HCT116 (cell line): ENCODE data around the gene HRG. TPM values are rescaled to one million over a fixed set of nuclear protein-coding genes. Genes with fewer than 3 reads are reported as not detected.

Experiments
- ATAC-seq: fragments of 200-7000 bp; cut with Tn5 transposase; 2 replicates; pipeline ENCODE4 v1.9.1; 2020; ENCODE audit warnings: mild to moderate bottlenecking, moderate library complexity
- BruUV-seq: library from RNA; stranded (reverse); fragments of 400-500 nt; replicated peaks from 2 replicates; lab custom pipeline; 2021; lab: Mats Ljungman, UMichigan
- CTCF ChIA-PET: fragments of 300-600 bp; sonication (Branson Sonifier 250); formaldehyde crosslinking; loops from one replicate; lab custom pipeline; 2021; ENCODE audit warnings: antibody characterized with exemption; lab: Charles Lee
- POLR2A ChIA-PET: fragments of 300-600, 350-600 bp; sonication (Branson Sonifier 250); formaldehyde crosslinking; loops from one replicate; lab custom pipeline; 2021; ENCODE audit warnings: antibody characterized with exemption; lab: Charles Lee
- RAD21 ChIA-PET, 2 experiments: fragments of 300-600 bp; sonication (Branson Sonifier 250); formaldehyde crosslinking; loops; one replicate each; lab custom pipeline; 2023; ENCODE audit warnings: low total read pairs in 2 of 2; ENCODE audit not compliant: uncharacterized antibody in 2 of 2, unreplicated experiment in 2 of 2, low non-redundant PET in 1 of 2; lab: Charles Lee
- DNase-seq: peaks from one replicate; pipeline ENCODE4 v3.0.0-alpha.2; 2010; ENCODE audit warnings: low read depth, low spot score
- H2AFZ ChIP-seq: fragments of 200-600 bp; shearing (Covaris generic), sonication (generic); 2 replicates; pipeline ENCODE4 v1.6.1; 2017; ENCODE audit warnings: low read depth, mixed run types, mixed read lengths, antibody characterized with exemption, low read length; ENCODE audit not compliant: poor library complexity, severe bottlenecking
- H3K27ac ChIP-seq: 2 replicates; pipeline ENCODE4 v1.5.1; 2012; ENCODE audit warnings: low read depth, low read length
- H3K27me3 ChIP-seq: fragments of 200-600 bp; sonication (generic); 2 replicates; pipeline ENCODE4 v1.6.1; 2016; ENCODE audit warnings: mixed run types, low read length, mixed read lengths; ENCODE audit not compliant: insufficient read depth
- H3K36me3 ChIP-seq, 2 experiments: fragments of 200-500 bp in 1 of 2; fragments of 200-600 bp in 1 of 2; sonication (Bioruptor generic) in 1 of 2; sonication (generic) in 1 of 2; 2 replicates each; pipeline versions ENCODE4 v1.5.1 to v1.6.1; 2014 to 2016; ENCODE audit warnings: low read length in 2 of 2, inconsistent platforms in 1 of 2, mixed read lengths in 1 of 2, mixed run types in 1 of 2; ENCODE audit not compliant: insufficient read depth in 2 of 2, control insufficient read depth in 1 of 2
- H3K4me1 ChIP-seq, 2 experiments: fragments of 200-600 bp in 1 of 2; sonication (generic) in 1 of 2; 2 replicates each; pipeline versions ENCODE4 v1.5.1 to v1.6.1; 2012 to 2017; ENCODE audit warnings: low read length in 2 of 2, inconsistent platforms in 1 of 2, mild to moderate bottlenecking in 1 of 2, mixed read lengths in 1 of 2, mixed run types in 1 of 2, moderate library complexity in 1 of 2; ENCODE audit not compliant: insufficient read depth in 2 of 2, control insufficient read depth in 1 of 2
- H3K4me2 ChIP-seq: fragments of 200-600 bp; sonication (generic); 2 replicates; pipeline ENCODE4 v1.6.1; 2017; ENCODE audit warnings: mixed run types, low read length, mixed read lengths
- H3K4me3 ChIP-seq, 2 experiments: fragments of 200-600 bp in 1 of 2; sonication (generic) in 1 of 2; replicated peaks in 1 of 2; 2 replicates each; pipeline ENCODE4 v1.5.1; 2011 to 2016; ENCODE audit warnings: low read length in 2 of 2, control low read depth in 1 of 2, low read depth in 1 of 2, mild to moderate bottlenecking in 1 of 2, mixed read lengths in 1 of 2, mixed run types in 1 of 2
- H3K79me2 ChIP-seq: fragments of 200-600 bp; sonication (generic); 2 replicates; pipeline ENCODE4 v1.6.1; 2017; ENCODE audit warnings: mild to moderate bottlenecking, mixed run types, low read length, moderate library complexity, mixed read lengths; ENCODE audit not compliant: insufficient read depth
- H3K9ac ChIP-seq: fragments of 200-600 bp; sonication (generic); 2 replicates; pipeline ENCODE4 v1.6.1; 2016; ENCODE audit warnings: low read length, mixed read lengths
- H3K9me2 ChIP-seq: fragments of 200-600 bp; sonication (generic), shearing (Covaris generic); 2 replicates; pipeline ENCODE4 v1.6.1; 2017; ENCODE audit warnings: mixed run types, mild to moderate bottlenecking, moderate library complexity; ENCODE audit not compliant: insufficient read depth
- H3K9me3 ChIP-seq, 2 experiments: fragments of 200-500 bp in 1 of 2; fragments of 200-600 bp in 1 of 2; sonication (Bioruptor generic) in 1 of 2; sonication (generic) in 1 of 2; 2 replicates each; pipeline ENCODE4 v1.6.1; 2014 to 2017; ENCODE audit warnings: low read length in 2 of 2, mixed read lengths in 2 of 2, inconsistent platforms in 1 of 2, low read depth in 1 of 2, mild to moderate bottlenecking in 1 of 2, mixed run types in 1 of 2, moderate library complexity in 1 of 2; ENCODE audit not compliant: control insufficient read depth in 1 of 2, insufficient read depth in 1 of 2
- H4K20me1 ChIP-seq: fragments of 200-600 bp; sonication (generic), shearing (Covaris generic); 2 replicates; pipeline ENCODE4 v1.6.1; 2017; ENCODE audit warnings: mixed run types, mild to moderate bottlenecking, moderate library complexity; ENCODE audit not compliant: insufficient read depth
- CBX3 ChIP-seq: IDR thresholded peaks from 2 replicates; pipeline ENCODE4 v1.6.1; 2012; ENCODE audit warnings: low read depth
- CEBPB ChIP-seq: IDR thresholded peaks from 2 replicates; pipeline ENCODE4 v1.6.1; 2012; ENCODE audit warnings: low read depth
- CTCF ChIP-seq, 3 experiments: fragments of 200-600 bp in 1 of 3; sonication (generic) in 1 of 3; IDR thresholded peaks in 2 of 3; conservative IDR thresholded peaks in 1 of 3; 2 replicates each; pipeline ENCODE4 v1.5.1; 2012 to 2017; ENCODE audit warnings: low read depth in 2 of 3, low read length in 2 of 3, antibody characterized with exemption in 1 of 3, borderline replicate concordance in 1 of 3, control low read depth in 1 of 3, mild to moderate bottlenecking in 1 of 3, mixed read lengths in 1 of 3, mixed run types in 1 of 3, moderate library complexity in 1 of 3; ENCODE audit not compliant: insufficient read depth in 1 of 3
- ELF1 ChIP-seq: IDR thresholded peaks from 2 replicates; pipeline ENCODE4 v1.6.1; 2012; ENCODE audit warnings: low read depth, borderline replicate concordance
- EZH2 ChIP-seq: fragments of 200-600 bp; sonication (generic); IDR thresholded peaks from 2 replicates; pipeline ENCODE4 v1.6.1; 2017; ENCODE audit warnings: antibody characterized with exemption, mixed run types
- EZH2phosphoT487 ChIP-seq: fragments of 200-600 bp; IDR thresholded peaks from 2 replicates; pipeline ENCODE4 v1.6.1; 2018; ENCODE audit warnings: antibody characterized with exemption, borderline replicate concordance
- FOSL1 ChIP-seq: IDR thresholded peaks from 2 replicates; pipeline ENCODE4 v1.6.1; 2012; ENCODE audit warnings: low read depth
- JUND ChIP-seq: IDR thresholded peaks from 2 replicates; pipeline ENCODE4 v1.6.1; 2012
- POLR2A ChIP-seq: IDR thresholded peaks from 2 replicates; pipeline ENCODE4 v1.7.0; 2011; ENCODE audit warnings: borderline replicate concordance; ENCODE audit not compliant: insufficient read depth, insufficient read length; ENCODE audit errors: extremely low read depth
- POLR2AphosphoS5 ChIP-seq: IDR thresholded peaks from 2 replicates; pipeline ENCODE4 v1.6.1; 2011; ENCODE audit warnings: mild to moderate bottlenecking, low read depth, low read length, moderate library complexity
- REST ChIP-seq: IDR thresholded peaks from 2 replicates; pipeline ENCODE4 v1.6.1; 2012; ENCODE audit warnings: low read depth
- SP1 ChIP-seq: IDR thresholded peaks from 2 replicates; pipeline ENCODE4 v1.6.1; 2012; ENCODE audit warnings: low read depth
- SRF ChIP-seq: IDR thresholded peaks from 2 replicates; pipeline ENCODE4 v1.6.1; 2012; ENCODE audit warnings: low read depth
- TCF7L2 ChIP-seq: IDR thresholded peaks from 2 replicates; pipeline ENCODE4 v1.7.0; 2011; ENCODE audit warnings: borderline replicate concordance, inconsistent platforms; ENCODE audit not compliant: insufficient read depth, insufficient read length; ENCODE audit errors: extremely low read depth
- YY1 ChIP-seq: IDR thresholded peaks from 2 replicates; pipeline ENCODE4 v1.6.1; 2011; ENCODE audit warnings: low read length, low read depth, moderate library complexity, mild to moderate bottlenecking; ENCODE audit not compliant: insufficient replicate concordance; ENCODE audit errors: extremely low read depth
- ZBTB33 ChIP-seq: IDR thresholded peaks from 2 replicates; pipeline ENCODE4 v1.6.1; 2011; ENCODE audit warnings: mild to moderate bottlenecking, low read length, moderate library complexity; ENCODE audit not compliant: insufficient replicate concordance; ENCODE audit errors: extremely low read depth
- ZFX ChIP-seq: fragments of 450-650 bp; IDR thresholded peaks from 2 replicates; pipeline ENCODE4 v1.6.1; 2017
- ZNF274 ChIP-seq: fragments of 200-500 bp; sonication (Bioruptor generic); IDR thresholded peaks from 2 replicates; pipeline ENCODE4 v1.6.1; 2014; ENCODE audit warnings: mild to moderate bottlenecking, low read depth, low read length, inconsistent platforms
- intact Hi-C: fragments of 100-400 bp; cut with micrococcal nuclease; formaldehyde crosslinking; loops from 2 replicates; pipeline ENCODE4 v1.10.0; 2022
- total RNA-seq: library from RNA; stranded (reverse); gene quantifications from one replicate; pipeline ENCODE4 v1.2.1, GENCODE V29; 2021; ENCODE audit not compliant: unreplicated experiment

The HRG gene
- total RNA-seq, 1 experiment from 2014 or later = 0.42 TPM

- H3K9me3 ChIP-seq = no peaks in the 10 kb centered on the region
- no peaks in the 10 kb centered on the region for H3K79me2 ChIP-seq
- BruUV-seq = no TSS peak
- H3K27me3 ChIP-seq = no peaks in the 10 kb centered on the region
- ChIA-PET RAD21 (no interaction called here), POLR2A (no interaction called here), CTCF (no interaction called here)
- no peak overlapping the region for H3K4me3 ChIP-seq
- no peaks in the 10 kb centered on the region for H3K9me2 ChIP-seq
- DNase-seq (no peak), ATAC-seq (no peak)
- H3K4me2 ChIP-seq = no peak overlapping the region
- H3K27ac ChIP-seq = no peak overlapping the region
- no peaks in the 10 kb centered on the region for H3K36me3 ChIP-seq
- peaks cover 0 to 12% of the 10 kb centered on the region in 2 experiments; a peak in 3 of 4 replicates for H3K4me1 ChIP-seq
- no peaks in the 10 kb centered on the region for H4K20me1 ChIP-seq
- H2AFZ ChIP-seq = no peak overlapping the region
- H3K9ac ChIP-seq = no peak overlapping the region
- TF ChIP-seq ELF1 (no peak), SP1 (no peak), REST (no peak), ZFX (no peak), TCF7L2 (no peak), ZBTB33 (no peak), FOSL1 (no peak), SRF (no peak), ZNF274 (no peak), POLR2AphosphoS5 (no peak), CTCF (IDR thresholded peaks at IDR 0.05 in 2 of 3, conservative IDR thresholded peaks at IDR 0.05 in 1 of 3; ENCODE audit: borderline replicate concordance in 1 of 3, insufficient read depth in 1 of 3, low read depth in 2 of 3, low read length in 2 of 3) (no peak), EZH2phosphoT487 (no peak), JUND (no peak), YY1 (no peak), CBX3 (no peak), CEBPB (no peak), EZH2 (no peak), POLR2A (no peak)
- intact Hi-C loops = no loop called here
These were observed 1.3 kb upstream of the HRG start for GRCh38 chr3:186664506-186664905.
